Measurements from ENCODE around the gene PARN.

GRCh38 chr16:14635395-14636165, 5.5 kb upstream of the PARN start:
- TF ChIP-seq POLR2A (IDR thresholded peaks at IDR 0.05; ENCODE audit: low read depth, low read length) (no peak), POLR2AphosphoS5 (IDR thresholded peaks at IDR 0.05; ENCODE audit: low read depth, low read length) (no peak), SPI1 (IDR thresholded peaks at IDR 0.05; ENCODE audit: low read depth, low read length) (no peak)
